Glomerular visceral epithelial cell (primary cell): ENCODE measurements around the gene NLRC5.
"Not testable (repeated sequence)": the region's sequence is repeated elsewhere in the genome, so short reads cannot be mapped to it uniquely, and the experiment has no call there.

Source experiments
- DNase-seq: peaks from one replicate; pipeline ENCODE4 v3.0.0-alpha.2; 2016; ENCODE audit errors: extremely low spot score

NLRC5 gene

GRCh38 chr16:56964243-56965148 is 24.9 kb upstream of the NLRC5 start:
- peak; percentile 81 for DNase-seq

- DNase-seq = peak; percentile 67
Measured at GRCh38 chr16:56965149-56966092, 23.9 kb upstream of the NLRC5 start.

- no peak for DNase-seq
Measured at GRCh38 chr16:56966093-56966475, 23.3 kb upstream of the NLRC5 start.

- no peak for DNase-seq
Measured at GRCh38 chr16:56967733-56968132, 21.6 kb upstream of the NLRC5 start.

GRCh38 chr16:56969769-56970168 is 19.6 kb upstream of the NLRC5 start:
- no peak for DNase-seq

- DNase-seq = no peak
Measured at GRCh38 chr16:56970934-56971767, 18.2 kb upstream of the NLRC5 start.

GRCh38 chr16:56971768-56972043 is 17.7 kb upstream of the NLRC5 start:
- DNase-seq = no peak

- no peak for DNase-seq
Measured at GRCh38 chr16:56972403-56973293, 16.7 kb upstream of the NLRC5 start.

GRCh38 chr16:56973294-56973689 is 16.1 kb upstream of the NLRC5 start:
- no peak for DNase-seq

GRCh38 chr16:56973899-56974298 is 15.5 kb upstream of the NLRC5 start:
- DNase-seq = not testable (repeated sequence)

- DNase-seq = no peak
Measured at GRCh38 chr16:56974549-56975300, 14.6 kb upstream of the NLRC5 start.

- DNase-seq = no peak
Measured at GRCh38 chr16:56975714-56976113, 13.6 kb upstream of the NLRC5 start.

GRCh38 chr16:56977216-56977615 is 12.1 kb upstream of the NLRC5 start:
- no peak for DNase-seq

GRCh38 chr16:56977823-56978430 is 11.4 kb upstream of the NLRC5 start:
- no peak for DNase-seq

GRCh38 chr16:56980201-56980535 is 9.2 kb upstream of the NLRC5 start:
- no peak for DNase-seq

GRCh38 chr16:56980792-56981724 is 8.3 kb upstream of the NLRC5 start:
- no peak for DNase-seq

- no peak for DNase-seq
Measured at GRCh38 chr16:56981729-56982271, 7.6 kb upstream of the NLRC5 start.

GRCh38 chr16:56982695-56983094 is 6.7 kb upstream of the NLRC5 start:
- no peak for DNase-seq
